Colonic mucosa (tissue), 4 donors: ENCODE results near the gene CDKAL1. TPM values are rescaled to one million over a fixed set of nuclear protein-coding genes. Genes with fewer than 3 reads are reported as not detected.
A peak's percentile ranks its signal among the peaks of the same experiment; 100 is the strongest.
"Not testable (repeated sequence)": the region's sequence is repeated elsewhere in the genome, so short reads cannot be mapped to it uniquely, and the experiment has no call there.

Experiments used
- DNase-seq: peaks from one replicate; pipeline ENCODE4 v3.0.0-alpha.2; 2020
- H3K27ac ChIP-seq: fragments of 200-600 bp; one replicate; pipeline ENCODE4 v1.8.0; 2021
- H3K27me3 ChIP-seq: fragments of 200-600 bp; one replicate; pipeline ENCODE4 v1.8.0; 2021
- H3K36me3 ChIP-seq: fragments of 200-600 bp; one replicate; pipeline ENCODE4 v1.8.0; 2021
- H3K4me1 ChIP-seq: fragments of 200-600 bp; one replicate; pipeline ENCODE4 v1.8.0; 2021; ENCODE audit warnings: mild to moderate bottlenecking
- H3K4me3 ChIP-seq: fragments of 200-600 bp; one replicate; pipeline ENCODE4 v1.8.0; 2021
- H3K9ac ChIP-seq, 2 donors: one replicate each; pipeline ENCODE4 v1.7.0; 2013; ENCODE audit warnings: control low read depth in 2 of 2, low read depth in 2 of 2, low read length in 2 of 2
- H3K9me3 ChIP-seq: fragments of 200-600 bp; one replicate; pipeline ENCODE4 v1.8.0; 2021
- intact Hi-C: fragments of 100-400 bp; cut with DNase I; formaldehyde crosslinking; loops from one replicate; pipeline ENCODE4 v1.14.1; 2022
- total RNA-seq, 2 donors: library from RNA; stranded (reverse); fragmentation: NEBNext Ultra II Directional in 1 of 2; extraction: Animal tissue kit (Norgen Biotek cat#: 25700) in 1 of 2; gene quantifications; one replicate each; pipeline ENCODE4 v1.2.1, GENCODE V29; 2021
- TF ChIP-seq, protein P1 (sequence below): fragments of 200-600 bp; IDR thresholded peaks from one replicate; pipeline ENCODE4 v1.8.0; 2022; ENCODE audit warnings: antibody characterized with exemption, mild to moderate bottlenecking
- donor health status: healthy.
- donor health status: DM: no; HTN: no; CAD: no.
- donor health status: DM: no; HTN: no; CAD: no.

Gene CDKAL1
- total RNA-seq, 2 donors from 2014 or later = 13.8 to 14.2 TPM

- TF ChIP-seq, protein P1, sequence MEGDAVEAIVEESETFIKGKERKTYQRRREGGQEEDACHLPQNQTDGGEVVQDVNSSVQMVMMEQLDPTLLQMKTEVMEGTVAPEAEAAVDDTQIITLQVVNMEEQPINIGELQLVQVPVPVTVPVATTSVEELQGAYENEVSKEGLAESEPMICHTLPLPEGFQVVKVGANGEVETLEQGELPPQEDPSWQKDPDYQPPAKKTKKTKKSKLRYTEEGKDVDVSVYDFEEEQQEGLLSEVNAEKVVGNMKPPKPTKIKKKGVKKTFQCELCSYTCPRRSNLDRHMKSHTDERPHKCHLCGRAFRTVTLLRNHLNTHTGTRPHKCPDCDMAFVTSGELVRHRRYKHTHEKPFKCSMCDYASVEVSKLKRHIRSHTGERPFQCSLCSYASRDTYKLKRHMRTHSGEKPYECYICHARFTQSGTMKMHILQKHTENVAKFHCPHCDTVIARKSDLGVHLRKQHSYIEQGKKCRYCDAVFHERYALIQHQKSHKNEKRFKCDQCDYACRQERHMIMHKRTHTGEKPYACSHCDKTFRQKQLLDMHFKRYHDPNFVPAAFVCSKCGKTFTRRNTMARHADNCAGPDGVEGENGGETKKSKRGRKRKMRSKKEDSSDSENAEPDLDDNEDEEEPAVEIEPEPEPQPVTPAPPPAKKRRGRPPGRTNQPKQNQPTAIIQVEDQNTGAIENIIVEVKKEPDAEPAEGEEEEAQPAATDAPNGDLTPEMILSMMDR = no peak
- no peak overlapping the region for H3K4me3 ChIP-seq
- H3K9ac ChIP-seq = no peak overlapping the region
- intact Hi-C loops = no loop called here
- H3K4me1 ChIP-seq = no peaks in the 10 kb centered on the region
- DNase-seq = no peak
- no peaks in the 10 kb centered on the region for H3K36me3 ChIP-seq
- no peak overlapping the region for H3K27ac ChIP-seq
- H3K27me3 ChIP-seq = no peaks in the 10 kb centered on the region
- no peaks in the 10 kb centered on the region for H3K9me3 ChIP-seq
Observed at GRCh38 chr6:20497216-20498040, 36.8 kb upstream of the CDKAL1 start.

- intact Hi-C loops = no loop called here
- TF ChIP-seq, protein P1 = no peak
- no peaks in the 10 kb centered on the region for H3K36me3 ChIP-seq
Observed at GRCh38 chr6:20498041-20498385, 36.2 kb upstream of the CDKAL1 start.

DNA sequence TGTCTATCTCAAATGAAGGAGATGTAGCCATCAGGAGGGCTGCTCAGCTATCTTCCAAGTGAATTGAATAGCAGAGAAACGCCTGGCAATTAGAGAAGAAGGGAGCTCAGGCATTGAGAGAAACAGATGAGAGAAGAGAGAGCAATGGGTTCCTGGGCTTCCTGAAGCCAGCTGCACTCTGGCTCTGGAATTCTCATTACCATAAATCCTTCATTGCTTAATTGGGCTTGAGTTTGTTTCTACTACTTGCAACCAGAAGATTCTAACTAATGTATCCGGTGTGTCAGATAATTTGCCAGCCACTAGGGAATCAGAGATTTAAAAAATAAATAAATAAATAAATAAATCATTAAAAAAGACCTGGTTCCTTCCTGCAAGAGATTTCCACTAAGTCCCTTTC is 25.0 kb upstream of the CDKAL1 start:
- H3K4me1 ChIP-seq = no peaks in the 10 kb centered on the region
- no peaks in the 10 kb centered on the region for H3K36me3 ChIP-seq
- DNase-seq = no peak
- intact Hi-C loops = no loop called here
- H3K9me3 ChIP-seq = no peaks in the 10 kb centered on the region
- H3K9ac ChIP-seq = no peak overlapping the region
- H3K27ac ChIP-seq = no peak overlapping the region
- no peaks in the 10 kb centered on the region for H3K27me3 ChIP-seq
- TF ChIP-seq, protein P1 = no peak
- no peak overlapping the region for H3K4me3 ChIP-seq

More at GRCh38 chr6:20498041-20498385, 36.2 kb upstream of the CDKAL1 start:
- DNase-seq = no peak
- no peak overlapping the region for H3K27ac ChIP-seq
- H3K9me3 ChIP-seq = no peaks in the 10 kb centered on the region
- no peaks in the 10 kb centered on the region for H3K27me3 ChIP-seq
- H3K9ac ChIP-seq = no peak overlapping the region
- no peaks in the 10 kb centered on the region for H3K4me1 ChIP-seq
- H3K4me3 ChIP-seq = no peak overlapping the region

DNA sequence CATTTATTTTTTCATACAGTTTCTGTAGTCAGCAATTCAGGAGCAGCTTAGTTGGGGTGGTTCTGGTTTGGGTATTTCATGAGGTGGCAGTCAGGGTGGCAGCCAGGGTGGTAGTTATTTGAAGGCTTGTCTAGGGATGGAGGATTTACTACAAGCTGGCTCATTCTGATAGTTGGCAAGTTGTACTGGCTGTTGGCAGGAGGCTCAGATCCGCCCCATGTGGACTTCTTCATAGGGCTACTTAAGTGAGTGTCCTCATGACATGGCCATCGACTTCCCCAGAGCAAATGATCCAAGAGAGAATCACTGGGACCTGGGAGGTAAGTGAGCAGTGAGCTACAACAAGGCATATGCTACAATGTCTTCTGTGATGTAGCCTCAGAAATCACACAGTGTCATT is 22.4 kb upstream of the CDKAL1 start:
- no peak overlapping the region for H3K4me3 ChIP-seq

DNA sequence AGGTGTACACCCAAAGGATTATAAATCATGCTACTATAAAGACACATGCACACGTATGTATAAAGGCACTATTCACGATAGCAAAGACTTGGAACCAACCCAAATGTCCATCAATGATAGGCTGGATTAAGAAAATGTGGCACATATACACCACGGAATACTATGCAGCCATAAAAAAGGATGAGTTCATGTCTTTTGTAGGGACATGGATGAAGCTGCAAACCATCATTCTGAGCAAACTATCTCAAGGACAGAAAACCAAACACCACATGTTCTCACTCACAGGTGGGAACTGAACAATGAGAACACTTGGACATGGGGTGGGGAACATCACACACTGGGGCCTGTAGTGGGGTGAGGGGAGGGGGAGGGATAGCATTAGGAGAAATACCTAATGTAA is 9.0 kb upstream of the CDKAL1 start:
- not testable (repeated sequence) for H3K9me3 ChIP-seq, H3K4me1 ChIP-seq, H3K27me3 ChIP-seq, DNase-seq, H3K27ac ChIP-seq, H3K4me3 ChIP-seq, H3K9ac ChIP-seq, H3K36me3 ChIP-seq
- intact Hi-C loops = loop anchor here (5.0 kb wide), 2 partner anchors 118 to 433 kb away; no protein-coding TSS in a partner anchor

More for the DNA sequence above, 22.4 kb upstream of the CDKAL1 start:
- Histone ChIP-seq H3K36me3 (no peaks in the 10 kb centered on the region), H3K27ac (no peak overlapping the region), H3K4me1 (no peaks in the 10 kb centered on the region), H3K9ac (no peak overlapping the region), H3K27me3 (no peaks in the 10 kb centered on the region), H3K9me3 (no peaks in the 10 kb centered on the region)
- TF ChIP-seq, protein P1 = no peak
- intact Hi-C loops = no loop called here
- no peak for DNase-seq

DNA sequence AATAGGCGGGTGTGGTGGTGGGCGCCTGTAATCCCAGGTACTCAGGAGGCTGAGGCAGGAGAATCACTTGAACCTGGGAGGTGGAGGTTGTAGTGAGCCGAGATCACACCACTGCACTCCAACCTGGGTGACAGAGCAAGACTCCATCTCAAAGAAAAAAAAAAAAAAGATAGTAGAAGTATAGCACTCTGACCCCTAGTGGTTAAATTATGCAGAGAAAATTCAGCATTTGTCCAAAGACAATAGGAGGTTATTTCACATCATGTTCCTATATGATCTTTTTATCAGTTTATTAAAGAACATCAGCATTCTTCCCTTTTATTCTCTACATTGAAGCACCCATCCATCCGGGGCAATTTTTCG is 5.2 kb upstream of the CDKAL1 start:
- H3K4me3 ChIP-seq, DNase-seq, H3K9ac ChIP-seq, H3K27ac ChIP-seq, H3K4me1 ChIP-seq, H3K36me3 ChIP-seq, H3K9me3 ChIP-seq, H3K27me3 ChIP-seq: not testable (repeated sequence)
- intact Hi-C loops = loop anchor here (2.0 to 5.0 kb wide), 3 partner anchors 122 to 437 kb away; no protein-coding TSS in a partner anchor
- TF ChIP-seq, protein P1 = peak; percentile 52
